SU-DHL-6 (cell line): Measurements from ENCODE around the gene NSD1.

Experiments
- EZH2phosphoT487 ChIP-seq: fragments of 200-600 bp; sonication (generic), shearing (Covaris generic); conservative IDR thresholded peaks from 2 replicates; pipeline ENCODE4 v1.6.1; 2018; ENCODE audit warnings: mild to moderate bottlenecking, antibody characterized with exemption, low read length, moderate library complexity, mixed read lengths
- TF ChIP-seq, protein P1 (sequence below): fragments of 200-600 bp; sonication (generic); IDR thresholded peaks from one replicate; pipeline ENCODE4 v1.5.1; 2017; ENCODE audit warnings: antibody characterized with exemption, mild to moderate bottlenecking, low read length, moderate library complexity; ENCODE audit not compliant: insufficient read depth, poor library complexity, severe bottlenecking

DNA sequence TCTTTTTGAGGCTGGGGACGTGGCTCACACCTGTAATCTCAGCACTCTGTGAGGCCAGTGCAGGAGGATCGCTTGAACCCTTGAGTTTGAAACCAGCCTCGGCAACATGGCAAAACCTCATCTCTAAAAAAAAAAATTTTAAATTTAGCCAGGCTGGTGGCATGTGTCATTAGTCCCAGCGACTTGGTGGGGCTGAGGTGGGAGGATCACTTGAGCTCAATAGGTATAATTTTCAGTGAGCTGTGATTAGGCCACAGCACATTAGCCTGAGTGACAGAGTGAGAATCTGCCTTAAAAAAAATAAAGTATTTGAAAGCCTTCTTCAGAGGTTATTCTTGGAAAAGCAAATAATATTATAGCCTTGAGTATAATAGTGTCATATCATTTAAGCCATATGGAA, 41.8 kb downstream of the NSD1 start:
- TF ChIP-seq, protein P1, sequence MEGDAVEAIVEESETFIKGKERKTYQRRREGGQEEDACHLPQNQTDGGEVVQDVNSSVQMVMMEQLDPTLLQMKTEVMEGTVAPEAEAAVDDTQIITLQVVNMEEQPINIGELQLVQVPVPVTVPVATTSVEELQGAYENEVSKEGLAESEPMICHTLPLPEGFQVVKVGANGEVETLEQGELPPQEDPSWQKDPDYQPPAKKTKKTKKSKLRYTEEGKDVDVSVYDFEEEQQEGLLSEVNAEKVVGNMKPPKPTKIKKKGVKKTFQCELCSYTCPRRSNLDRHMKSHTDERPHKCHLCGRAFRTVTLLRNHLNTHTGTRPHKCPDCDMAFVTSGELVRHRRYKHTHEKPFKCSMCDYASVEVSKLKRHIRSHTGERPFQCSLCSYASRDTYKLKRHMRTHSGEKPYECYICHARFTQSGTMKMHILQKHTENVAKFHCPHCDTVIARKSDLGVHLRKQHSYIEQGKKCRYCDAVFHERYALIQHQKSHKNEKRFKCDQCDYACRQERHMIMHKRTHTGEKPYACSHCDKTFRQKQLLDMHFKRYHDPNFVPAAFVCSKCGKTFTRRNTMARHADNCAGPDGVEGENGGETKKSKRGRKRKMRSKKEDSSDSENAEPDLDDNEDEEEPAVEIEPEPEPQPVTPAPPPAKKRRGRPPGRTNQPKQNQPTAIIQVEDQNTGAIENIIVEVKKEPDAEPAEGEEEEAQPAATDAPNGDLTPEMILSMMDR = no peak
- no peak for TF ChIP-seq EZH2phosphoT487
